ENCODE results near the gene TSPAN5. TPM values are rescaled to one million over a fixed set of nuclear protein-coding genes. Genes with fewer than 3 reads are reported as not detected.

The TSPAN5 gene
- total RNA-seq, 6 experiments from 2014 or later = 59.6 to 75.4 (median 67.6) TPM

DNA sequence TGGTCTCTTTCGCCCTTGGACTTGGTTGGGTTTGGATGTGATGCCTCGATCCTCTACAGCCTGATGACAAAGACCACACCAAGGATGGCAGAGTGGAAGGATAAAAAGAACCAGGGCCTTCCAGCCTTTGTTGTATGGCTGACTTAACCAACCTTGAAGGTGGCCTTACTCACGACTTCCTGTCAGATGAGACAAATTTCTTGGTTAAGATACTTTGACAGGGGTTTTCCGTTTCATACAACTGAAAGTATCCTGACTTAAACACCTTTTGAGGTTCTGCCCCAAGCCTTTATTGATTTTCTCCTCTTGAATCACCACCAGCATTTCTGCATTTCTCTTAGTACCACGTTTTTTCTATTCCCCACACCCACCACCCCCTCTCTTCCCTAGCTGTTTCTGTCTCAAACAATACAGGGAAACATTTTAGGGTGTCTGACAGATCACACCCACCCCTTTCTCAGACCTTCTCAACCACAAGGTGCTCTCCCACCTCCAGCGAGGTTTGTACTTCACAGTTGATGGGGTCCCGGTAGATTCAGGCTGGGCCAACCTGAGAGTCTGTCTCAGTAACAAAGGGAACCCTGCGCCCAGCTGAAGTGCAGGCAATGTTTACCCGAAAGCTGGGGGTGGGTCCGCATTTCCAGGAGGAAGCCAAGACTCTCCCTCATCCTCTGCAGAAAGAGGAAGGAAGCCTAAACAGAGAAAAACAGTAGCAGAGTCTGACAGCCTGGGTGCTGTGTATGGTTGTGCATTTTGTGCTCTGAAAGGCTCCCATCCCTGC is 5.0 kb upstream of the TSPAN5 start:
- Mint-ChIP-seq H3K27me3 (ENCODE audit: insufficient read depth) (0 out of 2 replicates have a peak, but pooled peaks cover 3% of the 10 kb centered on the region), H3K9me3 (no peaks in the 10 kb centered on the region), H3K36me3 (ENCODE audit: low read depth) (peaks cover 11% of the 10 kb centered on the region), H3K4me3 (no peak overlapping the region), H3K4me1 (ENCODE audit: low read depth) (peaks cover 42% of the 10 kb centered on the region), H3K27ac (no peak overlapping the region)
- TF ChIP-seq, protein P1, sequence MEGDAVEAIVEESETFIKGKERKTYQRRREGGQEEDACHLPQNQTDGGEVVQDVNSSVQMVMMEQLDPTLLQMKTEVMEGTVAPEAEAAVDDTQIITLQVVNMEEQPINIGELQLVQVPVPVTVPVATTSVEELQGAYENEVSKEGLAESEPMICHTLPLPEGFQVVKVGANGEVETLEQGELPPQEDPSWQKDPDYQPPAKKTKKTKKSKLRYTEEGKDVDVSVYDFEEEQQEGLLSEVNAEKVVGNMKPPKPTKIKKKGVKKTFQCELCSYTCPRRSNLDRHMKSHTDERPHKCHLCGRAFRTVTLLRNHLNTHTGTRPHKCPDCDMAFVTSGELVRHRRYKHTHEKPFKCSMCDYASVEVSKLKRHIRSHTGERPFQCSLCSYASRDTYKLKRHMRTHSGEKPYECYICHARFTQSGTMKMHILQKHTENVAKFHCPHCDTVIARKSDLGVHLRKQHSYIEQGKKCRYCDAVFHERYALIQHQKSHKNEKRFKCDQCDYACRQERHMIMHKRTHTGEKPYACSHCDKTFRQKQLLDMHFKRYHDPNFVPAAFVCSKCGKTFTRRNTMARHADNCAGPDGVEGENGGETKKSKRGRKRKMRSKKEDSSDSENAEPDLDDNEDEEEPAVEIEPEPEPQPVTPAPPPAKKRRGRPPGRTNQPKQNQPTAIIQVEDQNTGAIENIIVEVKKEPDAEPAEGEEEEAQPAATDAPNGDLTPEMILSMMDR (IDR thresholded peaks at IDR 0.05) = no peak
- DNase-seq = no peak

DNA sequence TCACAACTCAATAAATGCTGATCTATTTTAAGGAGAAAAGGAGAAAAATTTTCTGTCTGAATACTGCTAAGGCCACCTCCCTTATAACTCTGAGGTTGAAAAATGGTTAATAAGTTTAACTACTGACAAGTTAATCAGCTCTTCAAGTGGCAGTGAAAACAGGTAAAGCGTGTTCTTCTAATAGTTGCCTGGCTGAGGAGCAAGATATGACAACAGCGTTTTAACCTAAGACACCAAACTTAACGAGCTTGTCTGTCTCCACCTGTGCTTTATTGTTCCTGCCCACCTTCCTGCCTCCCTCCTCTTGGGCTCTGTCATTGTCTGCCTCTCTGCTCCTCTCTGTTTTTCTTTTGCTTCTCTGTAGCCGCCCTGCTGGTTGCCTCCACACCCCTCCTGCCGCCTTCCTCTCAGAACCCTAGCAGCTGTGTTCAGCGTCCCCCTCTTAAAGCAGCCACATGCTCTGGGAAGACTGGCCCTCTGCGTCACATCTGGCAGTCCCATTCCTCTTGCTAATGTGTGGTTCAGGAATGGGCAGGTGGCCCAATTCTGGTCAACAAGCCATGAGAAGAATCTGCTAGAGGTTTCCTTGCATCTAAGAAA is 4.3 kb upstream of the TSPAN5 start:
- Mint-ChIP-seq H3K4me1 (ENCODE audit: low read depth) (peaks cover 42% of the 10 kb centered on the region), H3K4me3 (no peak overlapping the region), H3K27ac (no peak overlapping the region), H3K27me3 (ENCODE audit: insufficient read depth) (0 out of 2 replicates have a peak, but pooled peaks cover 3% of the 10 kb centered on the region), H3K9me3 (no peaks in the 10 kb centered on the region), H3K36me3 (ENCODE audit: low read depth) (peaks cover 11% of the 10 kb centered on the region)
- TF ChIP-seq, protein P1 (IDR thresholded peaks at IDR 0.05) = no peak
- no peak for DNase-seq

DNA sequence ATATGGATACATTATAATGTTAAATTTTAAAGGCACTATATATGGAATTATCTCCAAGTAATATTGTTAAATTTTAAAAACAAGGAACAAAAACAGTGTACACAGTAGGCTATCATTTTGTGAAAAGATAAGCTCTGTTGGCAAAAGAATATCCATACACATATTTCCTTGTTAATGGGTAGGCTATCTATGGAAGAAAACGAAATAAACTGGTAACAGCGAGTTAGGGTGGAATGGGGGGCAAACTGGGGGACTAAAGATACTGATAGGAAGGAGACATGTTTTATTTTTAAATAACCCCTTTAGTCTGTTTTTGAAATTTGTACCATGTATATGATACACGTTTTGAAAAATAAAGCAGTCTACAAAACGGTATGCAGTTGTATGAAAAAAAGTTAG is 3.6 kb upstream of the TSPAN5 start:
- Mint-ChIP-seq H3K4me3 (no peak overlapping the region), H3K27me3 (ENCODE audit: insufficient read depth) (0 out of 2 replicates have a peak, but pooled peaks cover 3% of the 10 kb centered on the region), H3K36me3 (ENCODE audit: low read depth) (peaks cover 11% of the 10 kb centered on the region), H3K27ac (no peak overlapping the region), H3K4me1 (ENCODE audit: low read depth) (peaks cover 42% of the 10 kb centered on the region), H3K9me3 (no peaks in the 10 kb centered on the region)
- DNase-seq = no peak
- TF ChIP-seq, protein P1 (IDR thresholded peaks at IDR 0.05) = no peak

DNA sequence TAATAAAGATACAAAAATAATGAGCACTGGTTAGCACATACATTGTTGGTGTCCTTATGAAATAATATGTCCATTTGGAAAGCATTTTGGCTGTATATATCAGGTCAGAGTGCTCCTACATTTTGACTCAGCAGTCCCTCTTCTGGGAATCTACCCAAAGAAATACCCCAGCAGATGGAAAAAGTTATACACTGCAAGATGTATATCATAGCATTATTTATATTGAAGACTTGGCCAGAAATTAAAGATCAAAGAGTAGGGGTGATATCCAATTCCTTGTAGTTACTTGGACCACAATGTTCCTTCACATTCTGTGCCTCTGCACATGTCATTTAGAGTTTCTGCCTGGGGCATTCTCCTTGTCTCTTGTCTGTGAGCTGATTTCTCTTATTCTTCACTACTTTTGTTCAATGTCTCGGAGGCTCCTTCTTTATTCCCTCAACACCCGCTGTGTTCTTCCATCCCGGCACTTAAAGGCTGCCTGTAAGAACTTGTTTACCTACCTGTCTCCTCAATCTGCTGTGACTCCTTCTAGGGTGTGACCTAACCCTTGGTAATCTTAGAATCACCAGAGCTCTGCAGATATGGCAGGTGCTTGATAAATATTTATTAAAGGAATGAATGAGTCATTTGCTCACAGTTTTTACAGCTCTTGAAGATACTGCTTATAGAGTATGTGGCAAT is 3.1 kb upstream of the TSPAN5 start:
- peaks cover 15% of the 10 kb centered on the region for H3K36me3 Mint-ChIP-seq (ENCODE audit: low read depth)
- no peak overlapping the region for H3K4me3 Mint-ChIP-seq
- peak overlapping the region; percentile 39 for H3K27ac Mint-ChIP-seq
- no peak for DNase-seq
- H3K4me1 Mint-ChIP-seq (ENCODE audit: low read depth) = peaks cover 42% of the 10 kb centered on the region
- no peaks in the 10 kb centered on the region for H3K9me3 Mint-ChIP-seq
- TF ChIP-seq, protein P1 (IDR thresholded peaks at IDR 0.05) = no peak
- 0 out of 2 replicates have a peak, but pooled peaks cover 3% of the 10 kb centered on the region for H3K27me3 Mint-ChIP-seq (ENCODE audit: insufficient read depth)

DNA sequence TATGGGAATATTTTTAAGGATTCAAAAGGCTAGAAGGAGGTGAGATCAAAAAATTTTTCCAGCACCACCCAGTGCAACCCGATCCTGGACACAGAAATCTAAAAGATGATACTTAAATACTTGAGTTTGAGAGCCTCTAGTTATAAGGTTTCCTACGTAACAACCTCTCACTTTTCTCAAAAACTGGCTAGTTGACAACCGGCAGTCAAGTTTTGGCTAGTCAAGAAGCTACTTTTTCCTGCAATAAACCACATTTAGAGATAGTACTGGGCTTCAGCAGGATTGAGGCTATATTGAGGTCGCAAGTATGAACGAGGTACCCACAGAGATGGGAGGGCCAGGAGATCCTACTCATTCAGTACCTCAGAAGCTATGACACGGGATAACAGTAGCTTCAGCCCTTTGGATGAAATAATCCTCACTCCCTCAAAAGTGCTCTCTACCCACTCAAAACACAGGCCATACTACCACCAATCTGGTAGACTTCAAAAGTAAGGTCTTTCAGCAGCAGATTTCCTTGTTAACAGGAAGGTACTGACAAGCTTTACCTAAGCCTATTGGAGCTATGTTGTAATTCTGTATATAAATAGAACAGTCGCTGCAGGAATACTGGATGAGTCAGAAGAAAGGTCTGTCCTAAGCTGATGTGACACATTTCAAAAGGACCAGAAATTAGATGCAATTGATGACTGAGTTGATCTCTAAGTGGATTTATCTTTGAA is 1.5 kb upstream of the TSPAN5 start:
- peak overlapping the region; percentile 86 for H3K27ac Mint-ChIP-seq

More for the DNA sequence above, 1.5 kb upstream of the TSPAN5 start:
- peaks cover 55% of the 10 kb centered on the region for H3K4me1 Mint-ChIP-seq (ENCODE audit: low read depth)
- peak overlapping the region; percentile 99 for H3K4me3 Mint-ChIP-seq
- H3K27me3 Mint-ChIP-seq (ENCODE audit: insufficient read depth) = 0 out of 2 replicates have a peak, but pooled peaks cover 3% of the 10 kb centered on the region
- TF ChIP-seq, protein P1 (IDR thresholded peaks at IDR 0.05) = no peak
- no peaks in the 10 kb centered on the region for H3K9me3 Mint-ChIP-seq
- H3K36me3 Mint-ChIP-seq (ENCODE audit: low read depth) = peaks cover 16% of the 10 kb centered on the region
- peak; percentile 63 for DNase-seq

All from HFFc6 (cell line).